C4-2B (cell line): ENCODE results near the gene EPS15.

Source experiments
- H3K27ac ChIP-seq: fragments of 450-650 bp; 2 replicates; pipeline ENCODE4 v1.5.1; 2017
- CTCF ChIP-seq: fragments of 450-650 bp; conservative IDR thresholded peaks from 2 replicates; pipeline ENCODE4 v1.5.1; 2017; ENCODE audit warnings: mild to moderate bottlenecking
- ZFX ChIP-seq: fragments of 450-650 bp; IDR thresholded peaks from 2 replicates; pipeline ENCODE4 v1.6.1; 2017

The EPS15 gene

GRCh38 chr1:51340380-51340779 is 178.7 kb downstream of the EPS15 start:
- TF ChIP-seq CTCF (no peak), ZFX (no peak)

GRCh38 chr1:51336711-51337110 is 182.4 kb downstream of the EPS15 start:
- no peak for TF ChIP-seq CTCF
- TF ChIP-seq ZFX = no peak
- no peak overlapping the region for H3K27ac ChIP-seq

More at GRCh38 chr1:51340380-51340779, 178.7 kb downstream of the EPS15 start:
- H3K27ac ChIP-seq = no peak overlapping the region

- no peak overlapping the region for H3K27ac ChIP-seq
- TF ChIP-seq CTCF = no peak
- TF ChIP-seq ZFX = no peak
Observed at GRCh38 chr1:51336004-51336403, 183.1 kb downstream of the EPS15 start.

- H3K27ac ChIP-seq = peak overlapping the region; percentile 84
- TF ChIP-seq CTCF = no peak
- TF ChIP-seq ZFX = no peak
Observed at GRCh38 chr1:51331206-51332100, 187.6 kb downstream of the EPS15 start.

GRCh38 chr1:51330331-51331201 is 188.5 kb downstream of the EPS15 start, which contains the start of gene TTC39A:
TSS of gene TTC39A (minus strand) at chr1:51330562. CDS start at chr1:51330477, 85 bp downstream.
- TF ChIP-seq ZFX (peak; percentile 61), CTCF (no peak)
- H3K27ac ChIP-seq = peak within 1 kb of the TSS; percentile 84

- peak overlapping the region; percentile 84 for H3K27ac ChIP-seq
- no peak for TF ChIP-seq ZFX
Observed at GRCh38 chr1:51329443-51330325, 189.4 kb downstream of the EPS15 start.

GRCh38 chr1:51328926-51329325 is 190.1 kb downstream of the EPS15 start:
- no peak for TF ChIP-seq ZFX
- TF ChIP-seq CTCF = no peak
- peak overlapping the region; percentile 84 for H3K27ac ChIP-seq
